OCI-LY3 (cell line): ENCODE data around the gene ZFP36L1.

Experiments used
- CTCF ChIP-seq: fragments of 200-600, 300-600 bp; sonication (generic); IDR thresholded peaks from 2 replicates; pipeline ENCODE4 v1.5.1; 2014; ENCODE audit warnings: antibody characterized with exemption, low read length, low read depth
- EZH2phosphoT487 ChIP-seq: fragments of 200-600 bp; shearing (Covaris generic); IDR thresholded peaks from 2 replicates; pipeline ENCODE4 v1.6.1; 2018; ENCODE audit warnings: antibody characterized with exemption, mixed run types, low read depth

GRCh38 chr14:68770051-68770450 is 22.8 kb downstream of the ZFP36L1 start:
- TF ChIP-seq CTCF (no peak), EZH2phosphoT487 (no peak)
